Measurements from ENCODE around the gene CRLF1. TPM values are rescaled to one million over a fixed set of nuclear protein-coding genes. Genes with fewer than 3 reads are reported as not detected.

Gene CRLF1
- total RNA-seq, 1 experiment from 2014 or later: 0.61 TPM

- Histone ChIP-seq H3K27me3 (replicated peaks; ENCODE audit: control insufficient read depth, insufficient read depth, low read length) (no peaks in the 10 kb centered on the region), H3K4me3 (ENCODE audit: low read depth, low read length) (peak overlapping the region; percentile 89), H3K9me3 (no peaks in the 10 kb centered on the region), H3K36me3 (ENCODE audit: control insufficient read depth, insufficient read depth, low read length) (no peaks in the 10 kb centered on the region), H3K4me1 (peaks cover 2% of the 10 kb centered on the region; the same call in 1 of the 2 replicates)
- Mint-ChIP-seq H3K27ac (ENCODE audit: unreplicated experiment) (peak overlapping the region; percentile 53), H3K9me3 (ENCODE audit: unreplicated experiment) (no peaks in the 10 kb centered on the region), H3K27me3 (ENCODE audit: insufficient read depth, unreplicated experiment) (no peaks in the 10 kb centered on the region), H3K4me1 (ENCODE audit: low read depth, unreplicated experiment) (peaks cover 10% of the 10 kb centered on the region), H3K4me3 (ENCODE audit: unreplicated experiment) (peak overlapping the region; percentile 82), H3K36me3 (ENCODE audit: insufficient read depth, unreplicated experiment) (peaks cover 13% of the 10 kb centered on the region)
- peak in 1 of 2 experiments; percentile 8 for TF ChIP-seq CTCF (IDR thresholded peaks at IDR 0.05; ENCODE audit: insufficient read depth in 1 of 2, low read depth in 1 of 2, low read length in 1 of 2, severe bottlenecking in 1 of 2, unreplicated experiment in 1 of 2)
- CTCF ChIA-PET: interaction anchor here (0.5 to 2.6 kb wide), 23 partner anchors 10 to 374 kb away, joined by 3 to 17 read pairs (median 4); partner anchors contain the start of genes ELL and UBA52
- intact Hi-C loops (cut with micrococcal nuclease; ENCODE audit: unreplicated experiment): loop anchor here (2.0 to 10.0 kb wide), 3 partner anchors 47 to 258 kb away; partner anchors contain the start of gene KLHL26
- POLR2A ChIA-PET: interaction anchor here (0.6 to 1.7 kb wide), 9 partner anchors 12 to 330 kb away, joined by 3 to 12 read pairs (median 4); partner anchors contain the start of genes COPE, DDX49, KXD1 and SSBP4
- BruUV-seq (replicated peaks): no TSS peak
- DNase-seq: peak; percentile 73 to 80
Measured at GRCh38 chr19:18589380-18590272, 17.0 kb downstream of the CRLF1 start.

GRCh38 chr19:18588611-18589379 lies 17.8 kb downstream of the CRLF1 start, which contains the start of gene REX1BD:
Gene REX1BD (plus strand): TSS chr19:18588798. CDS start chr19:18588802, 4 bp downstream.
- Mint-ChIP-seq H3K4me3 (ENCODE audit: unreplicated experiment) (peak within 1 kb of the TSS; percentile 82), H3K9me3 (ENCODE audit: unreplicated experiment) (no peaks in the 10 kb centered on the region), H3K27ac (ENCODE audit: unreplicated experiment) (peak within 1 kb of the TSS; percentile 82), H3K4me1 (ENCODE audit: low read depth, unreplicated experiment) (peaks cover 7% of the 10 kb centered on the region), H3K27me3 (ENCODE audit: insufficient read depth, unreplicated experiment) (no peaks in the 10 kb centered on the region), H3K36me3 (ENCODE audit: insufficient read depth, unreplicated experiment) (peaks cover 8% of the 10 kb centered on the region)
- Histone ChIP-seq H3K9me3 (no peaks in the 10 kb centered on the region), H3K36me3 (ENCODE audit: control insufficient read depth, insufficient read depth, low read length) (no peaks in the 10 kb centered on the region), H3K4me1 (no peaks in the 10 kb centered on the region), H3K27me3 (replicated peaks; ENCODE audit: control insufficient read depth, insufficient read depth, low read length) (no peaks in the 10 kb centered on the region), H3K4me3 (ENCODE audit: low read depth, low read length) (peak within 1 kb of the TSS; percentile 89)
- BruUV-seq (replicated peaks): no TSS peak
- intact Hi-C loops (cut with micrococcal nuclease; ENCODE audit: unreplicated experiment): loop anchor here (1.0 to 10.0 kb wide), 4 partner anchors 48 to 259 kb away; partner anchors contain the start of genes ELL and KLHL26
- POLR2A ChIA-PET: interaction anchor here (0.7 to 1.7 kb wide), 9 partner anchors 11 to 330 kb away, joined by 3 to 12 read pairs (median 4); partner anchors contain the start of genes COPE, DDX49, KXD1 and SSBP4
- DNase-seq: peak; percentile 86 to 89
- TF ChIP-seq CTCF (IDR thresholded peaks at IDR 0.05; ENCODE audit: insufficient read depth in 1 of 2, low read depth in 1 of 2, low read length in 1 of 2, severe bottlenecking in 1 of 2, unreplicated experiment in 1 of 2): peak; percentile 87 to 92
- CTCF ChIA-PET: interaction anchor here (0.5 to 2.6 kb wide), 21 partner anchors 13 to 375 kb away, joined by 3 to 17 read pairs (median 4); partner anchors contain the start of genes ELL and UBA52
